ENCODE results near the gene DDTL.

- TF ChIP-seq CTCF (IDR thresholded peaks at IDR 0.05) (no peak), POLR2A (IDR thresholded peaks at IDR 0.05) (no peak), POLR2AphosphoS5 (IDR thresholded peaks at IDR 0.05) (no peak), EP300 (IDR thresholded peaks at IDR 0.05) (no peak)
These were observed 38.5 kb downstream of the DDTL start, which contains the start of gene GSTT4 for GRCh38 chr22:24005201-24005600.

All from upper lobe of left lung (tissue), 4 donors.